ENCODE measurements around the gene OR51M1. TPM values are rescaled to one million over a fixed set of nuclear protein-coding genes. Genes with fewer than 3 reads are reported as not detected.

Gene OR51M1
- total RNA-seq, 1 donor from 2014 or later, result not detected

- DNase-seq, result no peak
- no peak overlapping the region for H3K4me3 ChIP-seq
- H3K27me3 ChIP-seq (ENCODE audit: low read depth), result no peaks in the 10 kb centered on the region
- H3K9me3 ChIP-seq (replicated peaks), result no peaks in the 10 kb centered on the region
- intact Hi-C loops (cut with micrococcal nuclease), result no loop called here
- H3K36me3 ChIP-seq, result no peaks in the 10 kb centered on the region
- no peaks in the 10 kb centered on the region for H3K4me1 ChIP-seq
- H3K27ac ChIP-seq (replicated peaks), result no peak overlapping the region
- TF ChIP-seq CTCF (IDR thresholded peaks at IDR 0.05; ENCODE audit: borderline replicate concordance), result no peak
Observed at GRCh38 chr11:5394091-5394490, 10.5 kb downstream of the OR51M1 start.

GRCh38 chr11:5398936-5399335, 15.3 kb downstream of the OR51M1 start:
- Histone ChIP-seq H3K4me1 (no peaks in the 10 kb centered on the region), H3K9me3 (replicated peaks) (no peaks in the 10 kb centered on the region), H3K27ac (replicated peaks) (no peak overlapping the region), H3K4me3 (no peak overlapping the region), H3K36me3 (no peaks in the 10 kb centered on the region), H3K27me3 (ENCODE audit: low read depth) (no peaks in the 10 kb centered on the region)
- intact Hi-C loops (cut with micrococcal nuclease), result no loop called here
- TF ChIP-seq CTCF (IDR thresholded peaks at IDR 0.05; ENCODE audit: borderline replicate concordance), result no peak
- no peak for DNase-seq

- no peak for TF ChIP-seq CTCF (IDR thresholded peaks at IDR 0.05; ENCODE audit: borderline replicate concordance)
- Histone ChIP-seq H3K36me3 (no peaks in the 10 kb centered on the region), H3K4me1 (no peaks in the 10 kb centered on the region), H3K9me3 (replicated peaks) (no peaks in the 10 kb centered on the region), H3K4me3 (no peak overlapping the region), H3K27ac (replicated peaks) (no peak overlapping the region), H3K27me3 (ENCODE audit: low read depth) (no peaks in the 10 kb centered on the region)
- no peak for DNase-seq
- intact Hi-C loops (cut with micrococcal nuclease), result no loop called here
Observed at GRCh38 chr11:5405173-5405572, 21.6 kb downstream of the OR51M1 start.

- TF ChIP-seq CTCF (IDR thresholded peaks at IDR 0.05; ENCODE audit: borderline replicate concordance), result no peak
- DNase-seq, result no peak
- no peak overlapping the region for H3K27ac ChIP-seq (replicated peaks)
- H3K4me1 ChIP-seq, result no peaks in the 10 kb centered on the region
- no peak overlapping the region for H3K4me3 ChIP-seq
- H3K36me3 ChIP-seq, result no peaks in the 10 kb centered on the region
- intact Hi-C loops (cut with micrococcal nuclease), result no loop called here
- no peaks in the 10 kb centered on the region for H3K9me3 ChIP-seq (replicated peaks)
- no peaks in the 10 kb centered on the region for H3K27me3 ChIP-seq (ENCODE audit: low read depth)
Observed at GRCh38 chr11:5420993-5421392, 37.4 kb downstream of the OR51M1 start.

- no peaks in the 10 kb centered on the region for H3K36me3 ChIP-seq
- no peak within 1 kb of the TSS for H3K4me3 ChIP-seq
- no peak for TF ChIP-seq CTCF (IDR thresholded peaks at IDR 0.05; ENCODE audit: borderline replicate concordance)
- DNase-seq, result no peak
- no peaks in the 10 kb centered on the region for H3K4me1 ChIP-seq
- intact Hi-C loops (cut with micrococcal nuclease), result no loop called here
- no peak within 1 kb of the TSS for H3K27ac ChIP-seq (replicated peaks)
- no peaks in the 10 kb centered on the region for H3K27me3 ChIP-seq (ENCODE audit: low read depth)
- no peaks in the 10 kb centered on the region for H3K9me3 ChIP-seq (replicated peaks)
Observed at GRCh38 chr11:5421811-5422210, 38.2 kb downstream of the OR51M1 start, which contains the start of gene OR51Q1. OR51Q1 (plus strand) TSS chr11:5422111; CDS start chr11:5422201, 90 bp downstream.

GRCh38 chr11:5423131-5423530, 39.5 kb downstream of the OR51M1 start:
- intact Hi-C loops (cut with micrococcal nuclease), result no loop called here
- H3K27ac ChIP-seq (replicated peaks), result no peak overlapping the region
- no peaks in the 10 kb centered on the region for H3K4me1 ChIP-seq
- TF ChIP-seq CTCF (IDR thresholded peaks at IDR 0.05; ENCODE audit: borderline replicate concordance), result no peak
- H3K9me3 ChIP-seq (replicated peaks), result no peaks in the 10 kb centered on the region
- H3K36me3 ChIP-seq, result no peaks in the 10 kb centered on the region
- no peak overlapping the region for H3K4me3 ChIP-seq
- no peak for DNase-seq
- no peaks in the 10 kb centered on the region for H3K27me3 ChIP-seq (ENCODE audit: low read depth)
